Measurements from ENCODE around the gene AKT2. TPM values are rescaled to one million over a fixed set of nuclear protein-coding genes. Genes with fewer than 3 reads are reported as not detected.

The AKT2 gene
- total RNA-seq, 4 donors from 2014 or later: 63.2 to 266 (median 138) TPM

- peaks cover 0 to 42% (median 17%) of the 10 kb centered on the region in 4 donors for H3K36me3 ChIP-seq
- H3K9me3 ChIP-seq: no peaks in the 10 kb centered on the region
- no peaks in the 10 kb centered on the region for H3K27me3 ChIP-seq
- no peak overlapping the region for H3K27ac ChIP-seq
- H3K4me3 ChIP-seq: no peak overlapping the region
- H3K4me1 ChIP-seq: peaks cover 0 to 8% (median 5%) of the 10 kb centered on the region in 4 donors
- intact Hi-C loops (cut with DNase I; ENCODE audit: low total_unique reads) (no loop called here), in situ Hi-C loops (cut with MboI; ENCODE audit: low pct_ligation_motif_present in 1 of 4, low pct_unique_long_range_greater_than_20kb in 1 of 4, low sequenced_read_pairs in 3 of 4) (no loop called here)
- WGBS, 2 donors (ENCODE audit: low coverage in 1 of 2): 89 to 96% methylated on average over 5 to 21 of the region's 22 CpGs
- no peak for DNase-seq
- TF ChIP-seq EP300 (IDR thresholded peaks at IDR 0.05; ENCODE audit: low read depth) (no peak), POLR2A (IDR thresholded peaks at IDR 0.05) (no peak), POLR2AphosphoS5 (IDR thresholded peaks at IDR 0.05) (no peak), CTCF (IDR thresholded peaks at IDR 0.05) (no peak)
These were observed 50.5 kb downstream of the AKT2 start for GRCh38 chr19:40234429-40235237.

- Histone ChIP-seq H3K9me3 (no peaks in the 10 kb centered on the region), H3K27ac (no peak overlapping the region), H3K4me1 (peaks cover 0 to 8% (median 5%) of the 10 kb centered on the region in 4 donors), H3K27me3 (no peaks in the 10 kb centered on the region), H3K36me3 (peaks cover 0 to 35% (median 13%) of the 10 kb centered on the region in 4 donors), H3K4me3 (no peak overlapping the region)
- TF ChIP-seq POLR2AphosphoS5 (IDR thresholded peaks at IDR 0.05) (no peak), POLR2A (IDR thresholded peaks at IDR 0.05) (no peak), CTCF (IDR thresholded peaks at IDR 0.05) (no peak)
- in situ Hi-C loops (cut with MboI; ENCODE audit: low pct_ligation_motif_present in 1 of 4, low pct_unique_long_range_greater_than_20kb in 1 of 4, low sequenced_read_pairs in 3 of 4): no loop called here
- no peak for DNase-seq
- intact Hi-C loops (cut with DNase I; ENCODE audit: low total_unique reads): no loop called here
- 86 to 100% methylated on average over 3 to 18 of the region's 20 CpGs for WGBS, 2 donors (ENCODE audit: low coverage in 1 of 2)
These were observed 51.2 kb downstream of the AKT2 start for GRCh38 chr19:40233811-40234389.

DNA sequence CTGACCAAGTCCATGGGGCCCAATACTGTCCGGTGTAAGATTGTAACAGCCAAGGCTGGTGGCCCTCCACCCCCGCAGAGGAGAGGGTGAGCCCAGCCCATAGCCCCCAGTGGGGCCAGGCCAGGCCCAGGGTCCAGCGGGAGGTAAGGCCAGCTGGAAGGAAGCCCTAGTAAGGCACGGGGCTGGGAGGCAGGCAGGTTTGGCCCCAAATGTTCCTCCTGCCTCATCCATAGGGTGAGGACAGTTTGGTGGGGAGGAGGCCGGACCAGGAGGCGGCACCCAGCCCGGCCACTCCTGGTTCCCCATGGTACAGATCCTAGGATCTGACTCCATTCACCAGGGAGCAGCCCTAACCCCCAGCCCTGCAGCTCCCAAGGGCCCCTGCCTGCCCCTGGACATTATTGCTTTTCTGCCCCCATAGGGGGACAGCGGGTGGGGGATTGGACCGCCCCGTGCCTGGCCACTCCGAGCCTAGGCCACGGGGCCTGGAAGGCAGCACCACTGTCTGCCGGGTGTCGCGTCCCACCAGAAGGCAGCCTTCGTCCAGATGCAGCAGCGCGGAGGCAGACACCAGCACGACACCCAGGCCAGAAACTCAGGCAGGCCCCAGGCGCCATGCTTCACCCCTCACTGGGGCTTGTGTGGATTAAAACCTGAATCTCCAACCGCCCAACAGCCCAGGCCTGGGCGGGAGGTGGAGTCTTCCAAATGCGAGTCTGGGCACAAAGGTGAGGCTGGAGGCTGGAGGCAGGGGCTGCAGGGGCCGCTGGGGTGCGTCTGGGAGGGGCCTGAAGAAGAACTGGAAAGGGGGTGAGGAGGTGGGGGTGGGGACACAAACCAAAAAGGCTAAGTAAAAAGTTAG lies 52.0 kb downstream of the AKT2 start:
- 91% methylated on average over 25 of the region's 25 CpGs; no CpG with 5 or more reads in 1 of the 2 donors for WGBS, 2 donors (ENCODE audit: low coverage in 1 of 2)

More for the DNA sequence above, 52.0 kb downstream of the AKT2 start:
- no peaks in the 10 kb centered on the region for H3K9me3 ChIP-seq
- in situ Hi-C loops (cut with MboI; ENCODE audit: low pct_ligation_motif_present in 1 of 4, low pct_unique_long_range_greater_than_20kb in 1 of 4, low sequenced_read_pairs in 3 of 4) (no loop called here), intact Hi-C loops (cut with DNase I; ENCODE audit: low total_unique reads) (no loop called here)
- H3K4me1 ChIP-seq: peaks cover 0 to 8% (median 5%) of the 10 kb centered on the region in 4 donors
- no peak for TF ChIP-seq POLR2AphosphoS5 (IDR thresholded peaks at IDR 0.05)
- TF ChIP-seq CTCF (IDR thresholded peaks at IDR 0.05): no peak
- no peak for TF ChIP-seq POLR2A (IDR thresholded peaks at IDR 0.05)
- no peak for TF ChIP-seq EP300 (IDR thresholded peaks at IDR 0.05; ENCODE audit: low read depth)
- H3K36me3 ChIP-seq: peaks cover 0 to 33% (median 12%) of the 10 kb centered on the region in 4 donors
- H3K27me3 ChIP-seq: peaks cover under 1% of the 10 kb centered on the region
- no peak overlapping the region for H3K4me3 ChIP-seq
- DNase-seq: no peak
- H3K27ac ChIP-seq: no peak overlapping the region

Data from transverse colon (tissue), 4 donors.